Measurements from ENCODE around the gene NTN5.

NTN5 gene

DNA sequence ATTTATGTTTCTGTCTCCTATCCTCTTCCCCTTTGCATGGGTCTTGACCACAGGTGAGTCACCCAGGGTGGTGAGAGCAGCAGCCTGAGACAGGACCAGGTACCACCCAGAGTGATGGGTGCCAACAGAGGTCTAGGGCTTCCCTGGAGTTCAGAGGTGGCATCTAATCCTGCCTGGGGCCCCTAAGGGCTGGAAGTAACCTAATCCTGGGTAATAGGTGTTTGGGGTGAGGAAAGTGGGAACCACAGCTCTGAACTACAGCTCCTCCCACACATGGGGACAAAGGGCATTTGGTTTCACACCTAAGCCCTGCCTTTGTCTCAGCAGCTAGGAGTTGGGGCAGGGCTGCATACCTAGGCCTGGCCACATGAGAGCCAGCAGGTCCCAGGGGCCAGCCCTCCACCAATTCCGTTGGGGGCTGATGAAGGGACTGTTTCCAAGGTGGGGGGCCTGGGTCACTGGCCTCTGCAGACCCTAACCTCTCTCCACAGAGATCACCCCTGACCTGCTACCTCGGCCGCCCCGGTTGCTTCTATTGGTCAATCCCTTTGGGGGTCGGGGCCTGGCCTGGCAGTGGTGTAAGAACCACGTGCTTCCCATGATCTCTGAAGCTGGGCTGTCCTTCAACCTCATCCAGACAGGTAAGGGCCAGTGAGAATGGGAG, 45.5 kb downstream of the NTN5 start:
- ChIA-PET POLR2A (ENCODE audit: low non-redundant PET) (interaction anchor here (1.6 kb wide), 1 partner anchor 8 kb away, joined by 4 read pairs; the partner anchor contains the start of genes RPL18 and SPHK2), CTCF (interaction anchor here (0.5 to 0.9 kb wide), 2 partner anchors 12 to 46 kb away, joined by 3 read pairs; no protein-coding TSS in a partner anchor)
- TF ChIP-seq, protein P1, sequence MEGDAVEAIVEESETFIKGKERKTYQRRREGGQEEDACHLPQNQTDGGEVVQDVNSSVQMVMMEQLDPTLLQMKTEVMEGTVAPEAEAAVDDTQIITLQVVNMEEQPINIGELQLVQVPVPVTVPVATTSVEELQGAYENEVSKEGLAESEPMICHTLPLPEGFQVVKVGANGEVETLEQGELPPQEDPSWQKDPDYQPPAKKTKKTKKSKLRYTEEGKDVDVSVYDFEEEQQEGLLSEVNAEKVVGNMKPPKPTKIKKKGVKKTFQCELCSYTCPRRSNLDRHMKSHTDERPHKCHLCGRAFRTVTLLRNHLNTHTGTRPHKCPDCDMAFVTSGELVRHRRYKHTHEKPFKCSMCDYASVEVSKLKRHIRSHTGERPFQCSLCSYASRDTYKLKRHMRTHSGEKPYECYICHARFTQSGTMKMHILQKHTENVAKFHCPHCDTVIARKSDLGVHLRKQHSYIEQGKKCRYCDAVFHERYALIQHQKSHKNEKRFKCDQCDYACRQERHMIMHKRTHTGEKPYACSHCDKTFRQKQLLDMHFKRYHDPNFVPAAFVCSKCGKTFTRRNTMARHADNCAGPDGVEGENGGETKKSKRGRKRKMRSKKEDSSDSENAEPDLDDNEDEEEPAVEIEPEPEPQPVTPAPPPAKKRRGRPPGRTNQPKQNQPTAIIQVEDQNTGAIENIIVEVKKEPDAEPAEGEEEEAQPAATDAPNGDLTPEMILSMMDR (conservative IDR thresholded peaks at IDR 0.05; ENCODE audit: low read depth): no peak
- no peak for DNase-seq (ENCODE audit: low spot score)
- H3K27ac ChIP-seq: peak overlapping the region; percentile 99

GRCh38 chr19:48625891-48626327, 46.9 kb downstream of the NTN5 start:
- H3K27ac ChIP-seq: peak overlapping the region; percentile 99
- DNase-seq (ENCODE audit: low spot score): no peak
- POLR2A ChIA-PET (ENCODE audit: low non-redundant PET): no interaction called here
- TF ChIP-seq, protein P1 (conservative IDR thresholded peaks at IDR 0.05; ENCODE audit: low read depth): no peak
- CTCF ChIA-PET: interaction anchor here (0.6 kb wide), 1 partner anchor 48 kb away, joined by 3 read pairs; no protein-coding TSS in a partner anchor

DNA sequence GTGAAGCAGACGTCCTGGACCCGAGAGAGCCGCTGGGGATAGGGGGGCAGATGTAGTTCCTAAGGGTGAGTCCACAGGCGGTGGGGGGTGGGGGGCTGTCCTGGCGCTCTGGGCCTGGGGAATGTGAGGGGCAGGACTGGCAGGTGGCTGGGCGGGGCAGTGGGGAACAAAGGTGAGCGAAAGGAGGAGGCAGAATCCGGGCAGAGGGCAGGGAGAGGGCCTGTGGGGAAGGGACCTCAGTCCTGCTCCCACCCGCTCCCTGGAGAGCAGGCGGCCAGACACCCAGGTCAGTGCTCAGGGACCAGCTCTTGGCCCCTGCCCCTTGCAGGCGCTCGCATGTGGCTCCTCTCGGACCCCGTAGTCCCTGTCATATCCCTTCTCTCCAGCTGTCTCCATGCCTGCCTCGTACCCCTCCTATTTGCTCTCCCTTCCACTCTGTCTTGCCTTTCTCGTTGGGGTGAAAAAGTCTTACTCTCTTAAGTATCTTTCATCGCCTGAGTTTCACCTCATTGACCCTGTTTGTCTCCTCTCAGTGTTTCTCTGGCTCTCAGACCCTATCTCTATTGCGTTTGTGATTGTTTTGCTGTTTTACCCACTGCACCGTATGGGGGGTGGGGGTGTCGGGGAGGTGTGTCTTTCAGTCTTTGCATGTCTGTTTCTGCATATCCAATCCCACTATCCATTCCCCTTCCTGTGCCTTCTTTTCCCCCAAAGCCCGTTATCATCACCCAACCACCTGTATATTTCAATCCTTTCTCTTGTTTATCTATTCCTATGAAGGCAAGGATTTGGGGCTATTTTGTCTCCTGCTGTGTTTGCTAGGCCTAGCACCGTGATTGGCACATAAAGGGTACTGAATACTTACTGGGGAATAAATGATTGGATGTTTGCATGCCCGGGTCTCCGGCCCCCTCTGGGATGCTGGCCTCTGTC, 47.8 kb downstream of the NTN5 start:
- POLR2A ChIA-PET (ENCODE audit: low non-redundant PET): no interaction called here
- DNase-seq (ENCODE audit: low spot score): no peak
- peak overlapping the region; percentile 99 for H3K27ac ChIP-seq
- TF ChIP-seq, protein P1 (conservative IDR thresholded peaks at IDR 0.05; ENCODE audit: low read depth): no peak
- CTCF ChIA-PET: no interaction called here

GRCh38 chr19:48624067-48624594, 48.7 kb downstream of the NTN5 start:
- POLR2A ChIA-PET (ENCODE audit: low non-redundant PET): no interaction called here
- CTCF ChIA-PET: no interaction called here
- peak; percentile 92 for DNase-seq (ENCODE audit: low spot score)
- H3K27ac ChIP-seq: peak overlapping the region; percentile 99
- TF ChIP-seq, protein P1 (conservative IDR thresholded peaks at IDR 0.05; ENCODE audit: low read depth): no peak

GRCh38 chr19:48623556-48624066, 49.2 kb downstream of the NTN5 start:
- DNase-seq (ENCODE audit: low spot score): no peak
- POLR2A ChIA-PET (ENCODE audit: low non-redundant PET): no interaction called here
- H3K27ac ChIP-seq: peak overlapping the region; percentile 99
- CTCF ChIA-PET: no interaction called here
- TF ChIP-seq, protein P1 (conservative IDR thresholded peaks at IDR 0.05; ENCODE audit: low read depth): no peak
